GM18499 (cell line): Measurements from ENCODE around the gene ZNF326.

Experiments used
- ATAC-seq: cut with Tn5 transposase; IDR thresholded peaks from one replicate; pipeline ENCODE4 v1.9.1; 2021; ENCODE audit warnings: moderate number of reproducible peaks; ENCODE audit not compliant: insufficient read depth, unreplicated experiment

ZNF326 gene

GRCh38 chr1:89994805-89995597 is at the start of gene ZNF326:
Gene ZNF326, plus strand, starts transcription at chr1:89995110. Its CDS starts 148 bp downstream, at chr1:89995258.
- peak; percentile 70 for ATAC-seq

GRCh38 chr1:89945852-89946476 is 48.9 kb upstream of the ZNF326 start:
- peak; percentile 84 for ATAC-seq

- no peak for ATAC-seq
Measured at GRCh38 chr1:89946532-89946931, 48.4 kb upstream of the ZNF326 start.

GRCh38 chr1:89948722-89949345 is 46.1 kb upstream of the ZNF326 start:
- no peak for ATAC-seq

GRCh38 chr1:89949991-89950624 is 44.8 kb upstream of the ZNF326 start:
- no peak for ATAC-seq

- no peak for ATAC-seq
Measured at GRCh38 chr1:89950703-89951102, 44.2 kb upstream of the ZNF326 start.

GRCh38 chr1:89951766-89952604 is 42.9 kb upstream of the ZNF326 start:
- no peak for ATAC-seq

GRCh38 chr1:89952605-89953130 is 42.2 kb upstream of the ZNF326 start:
- ATAC-seq: no peak

- ATAC-seq: no peak
Measured at GRCh38 chr1:89953131-89953626, 41.7 kb upstream of the ZNF326 start.

- no peak for ATAC-seq
Measured at GRCh38 chr1:89953929-89954328, 41.0 kb upstream of the ZNF326 start.

- ATAC-seq: no peak
Measured at GRCh38 chr1:89954401-89954800, 40.5 kb upstream of the ZNF326 start.

GRCh38 chr1:89955311-89956205 is 39.4 kb upstream of the ZNF326 start:
- ATAC-seq: no peak

- no peak for ATAC-seq
Measured at GRCh38 chr1:89957107-89957506, 37.8 kb upstream of the ZNF326 start.

- ATAC-seq: no peak
Measured at GRCh38 chr1:89958851-89959654, 35.9 kb upstream of the ZNF326 start.

GRCh38 chr1:89959719-89960118 is 35.2 kb upstream of the ZNF326 start:
- no peak for ATAC-seq

GRCh38 chr1:89962024-89962741 is 32.7 kb upstream of the ZNF326 start:
- no peak for ATAC-seq

GRCh38 chr1:89962742-89963075 is 32.2 kb upstream of the ZNF326 start:
- ATAC-seq: no peak
